ENCODE measurements around the gene ZNF286A. TPM values are rescaled to one million over a fixed set of nuclear protein-coding genes. Genes with fewer than 3 reads are reported as not detected.
"Not testable (repeated sequence)": the region's sequence is repeated elsewhere in the genome, so short reads cannot be mapped to it uniquely, and the experiment has no call there.

ZNF286A gene

DNA sequence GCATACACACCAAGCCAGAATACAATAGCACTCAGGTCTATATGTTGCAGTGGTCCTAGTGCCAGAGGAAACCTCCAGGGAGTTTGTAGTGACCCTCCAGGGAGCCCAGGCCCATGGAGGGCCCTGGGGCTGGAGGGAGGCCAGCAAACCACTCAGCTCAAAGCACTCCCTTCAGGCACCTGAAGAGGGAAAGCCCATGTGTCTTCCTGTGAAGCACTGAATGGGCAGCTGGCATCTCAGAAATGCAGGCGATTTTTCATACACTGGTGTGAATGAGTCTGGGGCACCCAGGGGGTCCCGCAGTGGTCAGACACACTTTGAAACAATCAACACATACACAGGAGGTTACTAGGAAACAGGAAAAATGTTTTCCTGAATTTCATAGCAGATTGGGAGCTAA, 45.3 kb downstream of the ZNF286A start:
- peaks cover 0 to 30% of the 10 kb centered on the region in 2 experiments for H3K27me3 ChIP-seq (ENCODE audit: control insufficient read depth in 1 of 2, insufficient read depth in 1 of 2, low read length in 2 of 2)
- H3K4me3 ChIP-seq (ENCODE audit: insufficient read depth in 1 of 2, low read depth in 1 of 2, low read length in 2 of 2) = no peak overlapping the region
- no peak overlapping the region for H3K23ac ChIP-seq (ENCODE audit: low read length in 2 of 2)
- peak overlapping the region; percentile 54 for H3K4me2 ChIP-seq (ENCODE audit: low read length, poor library complexity, severe bottlenecking)
- H3K36me3 ChIP-seq (ENCODE audit: control insufficient read depth in 1 of 2, insufficient read depth in 2 of 2, low read depth in 1 of 2, low read length in 2 of 2) = no peaks in the 10 kb centered on the region
- DNase-seq = no peak
- no peak overlapping the region for H4K91ac ChIP-seq (ENCODE audit: low read length)
- no peak overlapping the region for H3K9ac ChIP-seq (ENCODE audit: low read length)
- no peak overlapping the region for H4K8ac ChIP-seq (ENCODE audit: low read length)
- no peak overlapping the region for H3K4ac ChIP-seq (ENCODE audit: low read depth in 1 of 2, low read length in 2 of 2)
- no peak overlapping the region for H2BK12ac ChIP-seq (ENCODE audit: low read length in 2 of 2)
- H2AFZ ChIP-seq (ENCODE audit: low read depth, low read length) = no peak overlapping the region
- peak overlapping the region; percentile 87 for H3K27ac ChIP-seq (ENCODE audit: low read length, poor library complexity, severe bottlenecking)
- peaks cover 10% of the 10 kb centered on the region for H3K9me3 ChIP-seq (ENCODE audit: control insufficient read depth, low read length)
- peaks cover 10% of the 10 kb centered on the region for H3K4me1 ChIP-seq (ENCODE audit: control insufficient read depth, insufficient read depth, low read depth, low read length)
- H2AK5ac ChIP-seq (ENCODE audit: low read length, severe bottlenecking) = no peak overlapping the region
- no peak overlapping the region for H3K18ac ChIP-seq (ENCODE audit: low read depth in 1 of 2, low read length in 2 of 2)
- no peak overlapping the region for H2BK15ac ChIP-seq (ENCODE audit: low read depth, poor library complexity, severe bottlenecking)
- 100% methylated on average over 1 of the region's 2 CpGs for WGBS
- no peaks in the 10 kb centered on the region for H3K79me1 ChIP-seq (replicated peaks; ENCODE audit: low read length, poor library complexity, severe bottlenecking)
- H2BK120ac ChIP-seq (ENCODE audit: low read depth, low read length) = no peak overlapping the region
- H3K14ac ChIP-seq (ENCODE audit: low read length in 2 of 2) = no peak overlapping the region
- no peak overlapping the region for H2BK5ac ChIP-seq (ENCODE audit: low read depth, low read length, poor library complexity, severe bottlenecking)

DNA sequence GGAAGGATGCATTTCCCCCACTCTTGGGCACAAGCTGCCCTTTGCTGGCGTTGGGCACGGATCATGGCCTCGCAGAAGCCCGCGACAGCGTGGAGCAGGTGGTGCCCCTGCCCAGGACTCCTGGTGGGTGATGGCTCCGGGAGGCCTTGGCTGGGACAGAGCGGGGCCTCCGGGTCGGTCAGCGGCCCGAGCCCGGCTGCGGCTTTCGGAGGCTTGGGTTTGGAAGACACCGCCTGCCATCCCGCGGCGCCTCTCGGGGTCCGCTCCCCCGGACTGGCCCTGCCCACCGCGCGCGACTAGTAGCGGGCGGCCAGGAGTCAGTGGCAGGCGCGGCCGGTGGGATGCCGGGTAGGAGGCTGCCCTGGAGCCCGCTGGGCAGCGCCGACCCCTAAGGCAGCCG, 49.9 kb downstream of the ZNF286A start:
- Histone ChIP-seq H3K27me3 (ENCODE audit: control insufficient read depth in 1 of 2, insufficient read depth in 1 of 2, low read length in 2 of 2) (peaks cover 0 to 18% of the 10 kb centered on the region in 2 experiments), H3K9me3 (ENCODE audit: control insufficient read depth, low read length) (peaks cover 10% of the 10 kb centered on the region)
- H2BK120ac ChIP-seq (ENCODE audit: low read depth, low read length); H2BK12ac ChIP-seq (ENCODE audit: low read length in 2 of 2); H3K9ac ChIP-seq (ENCODE audit: low read length); H3K23ac ChIP-seq (ENCODE audit: low read length in 2 of 2); H2BK15ac ChIP-seq (ENCODE audit: low read depth, poor library complexity, severe bottlenecking); H2AK5ac ChIP-seq (ENCODE audit: low read length, severe bottlenecking); DNase-seq; H3K4ac ChIP-seq (ENCODE audit: low read depth in 1 of 2, low read length in 2 of 2); H4K8ac ChIP-seq (ENCODE audit: low read length); H3K27ac ChIP-seq (ENCODE audit: low read length, poor library complexity, severe bottlenecking); H3K14ac ChIP-seq (ENCODE audit: low read length in 2 of 2); H3K18ac ChIP-seq (ENCODE audit: low read depth in 1 of 2, low read length in 2 of 2); H4K91ac ChIP-seq (ENCODE audit: low read length); H3K4me1 ChIP-seq (ENCODE audit: control insufficient read depth, insufficient read depth, low read depth, low read length); H2BK5ac ChIP-seq (ENCODE audit: low read depth, low read length, poor library complexity, severe bottlenecking); H3K4me2 ChIP-seq (ENCODE audit: low read length, poor library complexity, severe bottlenecking); H3K36me3 ChIP-seq (ENCODE audit: control insufficient read depth in 1 of 2, insufficient read depth in 2 of 2, low read depth in 1 of 2, low read length in 2 of 2); H3K79me1 ChIP-seq (replicated peaks; ENCODE audit: low read length, poor library complexity, severe bottlenecking); H2AFZ ChIP-seq (ENCODE audit: low read depth, low read length); H3K4me3 ChIP-seq (ENCODE audit: insufficient read depth in 1 of 2, low read depth in 1 of 2, low read length in 2 of 2): not testable (repeated sequence)
- WGBS = 97% methylated on average over 30 of the region's 36 CpGs

DNA sequence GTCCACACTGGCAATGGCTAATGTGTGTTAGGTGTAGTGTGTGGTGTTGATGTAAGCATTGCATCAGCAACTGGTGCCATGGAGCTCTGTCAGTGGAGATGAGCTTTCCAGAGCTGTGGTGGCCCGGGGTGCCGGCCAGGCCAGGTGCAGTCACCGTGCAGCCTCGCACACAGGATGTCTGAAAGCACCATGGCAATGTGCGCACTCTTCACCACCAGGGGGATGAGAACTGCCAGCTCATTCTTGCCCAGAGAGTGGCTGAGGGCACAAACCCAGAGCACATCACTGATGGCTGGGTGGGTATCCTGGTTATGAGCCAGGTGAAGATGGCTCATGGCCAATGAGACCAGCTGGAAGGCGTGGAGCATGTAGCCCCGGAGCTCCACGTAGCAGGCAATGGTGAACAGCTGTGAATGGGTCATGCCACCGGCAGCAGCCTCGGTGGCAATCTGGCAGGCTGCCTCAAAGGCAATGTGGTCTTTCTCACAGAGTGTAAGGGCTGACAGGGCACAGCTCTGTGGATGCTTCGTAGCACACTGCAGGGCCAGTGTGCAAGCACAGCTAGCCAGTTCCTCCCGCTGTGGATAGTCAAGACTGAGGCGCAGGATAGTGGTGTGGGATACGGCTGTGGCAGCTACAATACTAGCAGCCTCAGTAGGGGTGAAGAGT, 69.4 kb downstream of the ZNF286A start:
- not testable (repeated sequence) for H3K18ac ChIP-seq (ENCODE audit: low read depth in 1 of 2, low read length in 2 of 2); H3K4me1 ChIP-seq (ENCODE audit: control insufficient read depth, insufficient read depth, low read depth, low read length); H3K27me3 ChIP-seq (ENCODE audit: control insufficient read depth in 1 of 2, insufficient read depth in 1 of 2, low read length in 2 of 2); H4K8ac ChIP-seq (ENCODE audit: low read length); DNase-seq; H3K9ac ChIP-seq (ENCODE audit: low read length); H3K79me1 ChIP-seq (replicated peaks; ENCODE audit: low read length, poor library complexity, severe bottlenecking); H3K14ac ChIP-seq (ENCODE audit: low read length in 2 of 2); H2BK12ac ChIP-seq (ENCODE audit: low read length in 2 of 2); H2BK5ac ChIP-seq (ENCODE audit: low read depth, low read length, poor library complexity, severe bottlenecking); H2AK5ac ChIP-seq (ENCODE audit: low read length, severe bottlenecking); H3K36me3 ChIP-seq (ENCODE audit: control insufficient read depth in 1 of 2, insufficient read depth in 2 of 2, low read depth in 1 of 2, low read length in 2 of 2); H4K91ac ChIP-seq (ENCODE audit: low read length); H2BK120ac ChIP-seq (ENCODE audit: low read depth, low read length); H3K9me3 ChIP-seq (ENCODE audit: control insufficient read depth, low read length); H2AFZ ChIP-seq (ENCODE audit: low read depth, low read length); H3K23ac ChIP-seq (ENCODE audit: low read length in 2 of 2); H3K4me2 ChIP-seq (ENCODE audit: low read length, poor library complexity, severe bottlenecking); H3K4ac ChIP-seq (ENCODE audit: low read depth in 1 of 2, low read length in 2 of 2); H3K4me3 ChIP-seq (ENCODE audit: insufficient read depth in 1 of 2, low read depth in 1 of 2, low read length in 2 of 2); H3K27ac ChIP-seq (ENCODE audit: low read length, poor library complexity, severe bottlenecking); H2BK15ac ChIP-seq (ENCODE audit: low read depth, poor library complexity, severe bottlenecking)
- 85% methylated on average over 3 of the region's 14 CpGs for WGBS

Small RNAs within 50 kb of the gene (small RNA-seq; reads per million reads assigned to genes)
- not detected for gene ZNF29P (ENCODE audit: low read depth)

Measured in mesenchymal stem cell (in vitro differentiated cells and primary cell).